Hematopoietic multipotent progenitor cell treated with erythropoietin and hydrocortisone succinate and interleukin-3 and kit ligand, for 6 days (in vitro differentiated cells): Measurements from ENCODE around the gene TCERG1L.
"Not testable (repeated sequence)": the region's sequence is repeated elsewhere in the genome, so short reads cannot be mapped to it uniquely, and the experiment has no call there.

ENCODE experiments used
- DNase-seq: peaks from one replicate; pipeline ENCODE4 v3.0.0-alpha.2; 2015

Gene TCERG1L

GRCh38 chr10:131180086-131180485, 131.4 kb downstream of the TCERG1L start:
- no peak for DNase-seq

GRCh38 chr10:131179361-131179760, 132.2 kb downstream of the TCERG1L start:
- no peak for DNase-seq

- no peak for DNase-seq
Measured at GRCh38 chr10:131178521-131179331, 132.8 kb downstream of the TCERG1L start.

- DNase-seq = no peak
Measured at GRCh38 chr10:131177431-131178327, 133.8 kb downstream of the TCERG1L start.

- no peak for DNase-seq
Measured at GRCh38 chr10:131176907-131177306, 134.6 kb downstream of the TCERG1L start.

- not testable (repeated sequence) for DNase-seq
Measured at GRCh38 chr10:131176324-131176723, 135.2 kb downstream of the TCERG1L start.

GRCh38 chr10:131175891-131176290, 135.6 kb downstream of the TCERG1L start:
- DNase-seq = no peak

GRCh38 chr10:131174651-131175540, 136.6 kb downstream of the TCERG1L start:
- no peak for DNase-seq

- DNase-seq = no peak
Measured at GRCh38 chr10:131174211-131174565, 137.3 kb downstream of the TCERG1L start.

GRCh38 chr10:131173484-131174210, 137.9 kb downstream of the TCERG1L start:
- DNase-seq = no peak

- no peak for DNase-seq
Measured at GRCh38 chr10:131172433-131172832, 139.1 kb downstream of the TCERG1L start.

- no peak for DNase-seq
Measured at GRCh38 chr10:131169146-131169545, 142.4 kb downstream of the TCERG1L start.

GRCh38 chr10:131168238-131168875, 143.2 kb downstream of the TCERG1L start:
- no peak for DNase-seq

- no peak for DNase-seq
Measured at GRCh38 chr10:131167036-131167860, 144.3 kb downstream of the TCERG1L start.

- DNase-seq = no peak
Measured at GRCh38 chr10:131166486-131166885, 145.0 kb downstream of the TCERG1L start.

GRCh38 chr10:131165092-131165491, 146.4 kb downstream of the TCERG1L start:
- no peak for DNase-seq

- DNase-seq = no peak
Measured at GRCh38 chr10:131162866-131163843, 148.4 kb downstream of the TCERG1L start.

- no peak for DNase-seq
Measured at GRCh38 chr10:131162211-131162610, 149.3 kb downstream of the TCERG1L start.

GRCh38 chr10:131161087-131161486, 150.4 kb downstream of the TCERG1L start:
- DNase-seq = no peak
